H1 (cell line): ENCODE measurements around the gene CCL7. TPM values are rescaled to one million over a fixed set of nuclear protein-coding genes. Genes with fewer than 3 reads are reported as not detected.

Source experiments
- RAD21 ChIP-seq, 2 experiments: IDR thresholded peaks in 1 of 2; conservative IDR thresholded peaks in 1 of 2; 2 replicates each; pipeline ENCODE4 v1.6.1; 2011; ENCODE audit warnings: low read depth in 2 of 2, low read length in 2 of 2, improper control_type of control experiment in 1 of 2, inconsistent platforms in 1 of 2, mild to moderate bottlenecking in 1 of 2, moderate library complexity in 1 of 2
- SP2 ChIP-seq: IDR thresholded peaks from 2 replicates; pipeline ENCODE4 v1.6.1; 2012; ENCODE audit warnings: mild to moderate bottlenecking, low read length, inconsistent platforms
- polyA plus RNA-seq, 7 experiments: library from polyadenylated mRNA; depleted of rRNA in 3 of 7; stranded (reverse) in 5 of 7; unstranded in 2 of 7; fragments of >200 nt in 5 of 7; fragments of 200-250 nt in 2 of 7; gene quantifications; 1 replicate in 5 of 7; 2 replicates in 1 of 7; 4 replicates in 1 of 7; pipeline versions ENCODE4 v1.2.1 to v1.2.3, GENCODE V29; 2011 to 2013; ENCODE audit warnings: missing spikeins in 2 of 7, mixed read lengths in 2 of 7
- total RNA-seq: library from RNA; stranded (reverse); fragmentation: NEBNext Ultra II Directional; extraction: Animal tissue kit (Norgen Biotek cat#: 25700); gene quantifications from 2 replicates; pipeline ENCODE4 v1.2.1, GENCODE V29; 2021

The CCL7 gene
- total and polyA plus RNA-seq, 2 of the 8 experiments (the other 6 are each of a cell fraction or from before 2014, with no cell fraction given) = not detected

- TF ChIP-seq RAD21 (IDR thresholded peaks at IDR 0.05 in 1 of 2, conservative IDR thresholded peaks at IDR 0.05 in 1 of 2; ENCODE audit: low read depth in 2 of 2, low read length in 2 of 2) (peak; percentile 90 to 93), SP2 (no peak)
Observed at GRCh38 chr17:34306466-34306865, 36.4 kb downstream of the CCL7 start (continued).
